BJ (cell line): Measurements from ENCODE around the gene SDK1. TPM values are rescaled to one million over a fixed set of nuclear protein-coding genes. Genes with fewer than 3 reads are reported as not detected.

Experiments used
- CTCF ChIA-PET: fragments of 350-600 bp; formaldehyde crosslinking; extraction: SDS; loops from one replicate; lab custom pipeline; 2021; ENCODE audit warnings: antibody characterized with exemption, inconsistent platforms; lab: Yijun Ruan, JAX
- POLR2A ChIA-PET: fragments of 300-600 bp; sonication (Branson Sonifier 250); formaldehyde crosslinking; extraction: SDS; loops from one replicate; lab custom pipeline; 2021; ENCODE audit warnings: antibody characterized with exemption; lab: Charles Lee
- DNase-seq: peaks from one replicate; pipeline ENCODE4 v3.0.0-alpha.2; 2011; ENCODE audit warnings: low read depth
- H3K27me3 ChIP-seq: 2 replicates; pipeline ENCODE4 v1.6.0; 2011; ENCODE audit warnings: low read length; ENCODE audit not compliant: control insufficient read depth, insufficient read depth
- H3K36me3 ChIP-seq: 2 replicates; pipeline ENCODE4 v1.5.1; 2011; ENCODE audit warnings: low read length; ENCODE audit not compliant: control insufficient read depth, insufficient read depth
- H3K4me3 ChIP-seq: 2 replicates; pipeline ENCODE4 v1.5.1; 2011; ENCODE audit warnings: low read depth, mild to moderate bottlenecking, control low read depth, low read length
- polyA plus RNA-seq: library from polyadenylated mRNA; depleted of rRNA; stranded (reverse); fragments of >200 nt; gene quantifications from 2 replicates; pipeline ENCODE4 v1.2.3, GENCODE V29; 2011
- TF ChIP-seq, protein P1 (sequence below): IDR thresholded peaks from 2 replicates; pipeline ENCODE4 v1.5.1; 2011; ENCODE audit warnings: low read depth, mild to moderate bottlenecking, control low read depth, inconsistent platforms, low read length, moderate library complexity; ENCODE audit not compliant: insufficient read depth

SDK1 gene
- polyA plus RNA-seq, 1 experiment: 0.01 TPM

DNA sequence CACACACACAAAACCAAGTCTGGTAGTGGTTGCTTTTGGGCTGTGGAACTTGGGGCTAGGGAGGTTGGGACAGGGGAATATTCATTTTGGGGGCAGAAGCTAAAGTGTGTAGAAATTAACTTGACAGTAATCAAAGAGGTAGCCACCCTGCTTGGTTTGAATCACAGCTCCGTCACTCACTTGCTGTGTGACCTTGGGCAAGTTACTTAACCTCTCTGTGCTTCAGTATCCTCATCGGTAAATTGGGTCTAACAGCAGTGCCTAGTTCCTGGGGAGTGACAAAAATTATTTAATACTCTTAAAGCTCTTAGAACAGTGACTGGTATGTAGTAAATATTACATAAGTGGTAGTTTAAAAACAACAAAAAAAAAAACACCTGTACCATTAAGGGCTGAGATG lies 489.8 kb downstream of the SDK1 start:
- ChIA-PET POLR2A (no interaction called here), CTCF (interaction anchor here (0.6 kb wide), 1 partner anchor 1134 kb away, joined by 3 read pairs; no protein-coding TSS in a partner anchor)
- no peaks in the 10 kb centered on the region for H3K36me3 ChIP-seq
- TF ChIP-seq, protein P1, sequence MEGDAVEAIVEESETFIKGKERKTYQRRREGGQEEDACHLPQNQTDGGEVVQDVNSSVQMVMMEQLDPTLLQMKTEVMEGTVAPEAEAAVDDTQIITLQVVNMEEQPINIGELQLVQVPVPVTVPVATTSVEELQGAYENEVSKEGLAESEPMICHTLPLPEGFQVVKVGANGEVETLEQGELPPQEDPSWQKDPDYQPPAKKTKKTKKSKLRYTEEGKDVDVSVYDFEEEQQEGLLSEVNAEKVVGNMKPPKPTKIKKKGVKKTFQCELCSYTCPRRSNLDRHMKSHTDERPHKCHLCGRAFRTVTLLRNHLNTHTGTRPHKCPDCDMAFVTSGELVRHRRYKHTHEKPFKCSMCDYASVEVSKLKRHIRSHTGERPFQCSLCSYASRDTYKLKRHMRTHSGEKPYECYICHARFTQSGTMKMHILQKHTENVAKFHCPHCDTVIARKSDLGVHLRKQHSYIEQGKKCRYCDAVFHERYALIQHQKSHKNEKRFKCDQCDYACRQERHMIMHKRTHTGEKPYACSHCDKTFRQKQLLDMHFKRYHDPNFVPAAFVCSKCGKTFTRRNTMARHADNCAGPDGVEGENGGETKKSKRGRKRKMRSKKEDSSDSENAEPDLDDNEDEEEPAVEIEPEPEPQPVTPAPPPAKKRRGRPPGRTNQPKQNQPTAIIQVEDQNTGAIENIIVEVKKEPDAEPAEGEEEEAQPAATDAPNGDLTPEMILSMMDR: no peak
- no peak overlapping the region for H3K4me3 ChIP-seq
- DNase-seq: no peak
- H3K27me3 ChIP-seq: no peaks in the 10 kb centered on the region

DNA sequence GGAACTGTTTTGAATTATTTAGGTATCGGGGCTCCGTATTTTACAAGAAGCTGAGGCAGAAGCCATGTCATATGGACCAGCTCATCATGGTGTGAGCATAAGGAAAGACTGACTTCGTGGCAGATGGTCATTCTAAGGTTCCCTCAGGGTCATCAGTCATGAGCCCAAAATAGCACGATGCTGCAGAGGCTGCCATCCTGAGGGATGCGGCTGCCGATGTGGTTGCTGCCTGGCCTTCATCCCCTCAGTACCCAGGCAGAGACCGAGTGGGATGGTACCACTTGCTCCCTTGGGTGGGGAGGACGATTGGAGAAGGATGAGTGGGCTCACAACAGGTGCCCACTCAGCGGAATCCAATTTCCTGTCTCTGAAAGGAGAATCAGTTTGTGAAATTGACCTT lies 490.3 kb downstream of the SDK1 start:
- no peaks in the 10 kb centered on the region for H3K36me3 ChIP-seq
- no peak for DNase-seq
- TF ChIP-seq, protein P1: no peak
- ChIA-PET POLR2A (no interaction called here), CTCF (interaction anchor here (0.6 kb wide), 1 partner anchor 1135 kb away, joined by 3 read pairs; no protein-coding TSS in a partner anchor)
- no peak overlapping the region for H3K4me3 ChIP-seq
- no peaks in the 10 kb centered on the region for H3K27me3 ChIP-seq

- no peak for DNase-seq
- H3K4me3 ChIP-seq: no peak overlapping the region
- no peaks in the 10 kb centered on the region for H3K27me3 ChIP-seq
- ChIA-PET POLR2A (no interaction called here), CTCF (no interaction called here)
- H3K36me3 ChIP-seq: no peaks in the 10 kb centered on the region
- TF ChIP-seq, protein P1: no peak
Observed at GRCh38 chr7:3795141-3795540, 494.1 kb downstream of the SDK1 start.

DNA sequence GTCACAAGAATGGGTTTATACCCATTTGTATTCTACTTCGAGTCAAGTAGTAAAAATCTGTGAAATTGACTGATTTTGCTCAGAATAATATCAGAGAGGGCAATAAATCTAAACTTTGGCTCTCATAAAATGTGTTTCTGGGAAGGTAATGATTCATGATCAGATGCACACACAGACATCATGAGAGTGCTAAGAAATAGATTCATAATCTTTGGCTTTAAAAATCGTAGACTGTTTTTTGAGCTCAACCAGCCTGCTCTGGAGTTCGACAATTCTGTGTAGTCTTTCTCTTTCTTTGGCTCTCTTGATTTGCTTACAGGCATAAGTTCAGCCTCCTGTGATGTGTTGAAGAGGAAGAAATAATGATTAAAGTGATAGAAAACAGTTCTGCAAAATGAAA lies 494.7 kb downstream of the SDK1 start:
- ChIA-PET CTCF (no interaction called here), POLR2A (no interaction called here)
- Histone ChIP-seq H3K27me3 (no peaks in the 10 kb centered on the region), H3K36me3 (no peaks in the 10 kb centered on the region), H3K4me3 (no peak overlapping the region)
- TF ChIP-seq, protein P1: no peak
- DNase-seq: no peak

GRCh38 chr7:3805151-3805550 lies 504.1 kb downstream of the SDK1 start:
- no peaks in the 10 kb centered on the region for H3K27me3 ChIP-seq
- CTCF ChIA-PET: no interaction called here
- TF ChIP-seq, protein P1: no peak
- POLR2A ChIA-PET: no interaction called here
- H3K36me3 ChIP-seq: no peaks in the 10 kb centered on the region
- no peak for DNase-seq
- no peak overlapping the region for H3K4me3 ChIP-seq
